GM12873 (cell line): ENCODE data around the gene LRRC4C.

ENCODE experiments used
- TF ChIP-seq, protein P1 (sequence below): IDR thresholded peaks from 2 replicates; pipeline ENCODE4 v1.5.1; 2012; ENCODE audit warnings: low read depth, mild to moderate bottlenecking, moderate library complexity, low read length, control low read depth; ENCODE audit not compliant: insufficient read depth; ENCODE audit errors: missing control alignments

The LRRC4C gene

DNA sequence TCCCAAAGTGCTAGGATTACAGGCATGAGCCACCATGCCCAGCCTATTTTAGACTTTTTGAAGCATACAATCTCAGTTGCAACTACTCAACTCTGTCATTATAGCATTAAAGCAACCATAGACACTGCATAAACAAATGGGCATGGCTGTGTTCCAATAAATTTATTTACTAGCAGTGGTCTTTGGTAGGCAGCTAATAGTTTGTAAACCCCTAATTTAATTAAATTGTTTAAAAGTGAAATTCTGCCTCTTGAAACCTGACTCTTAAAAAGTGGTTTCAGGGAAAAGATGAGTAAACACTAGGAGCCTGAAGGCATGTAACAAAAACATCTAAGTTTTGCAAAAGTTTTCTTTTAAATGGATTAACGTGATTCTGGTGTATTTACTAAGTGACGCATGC is 1364.5 kb downstream of the LRRC4C start:
- TF ChIP-seq, protein P1, sequence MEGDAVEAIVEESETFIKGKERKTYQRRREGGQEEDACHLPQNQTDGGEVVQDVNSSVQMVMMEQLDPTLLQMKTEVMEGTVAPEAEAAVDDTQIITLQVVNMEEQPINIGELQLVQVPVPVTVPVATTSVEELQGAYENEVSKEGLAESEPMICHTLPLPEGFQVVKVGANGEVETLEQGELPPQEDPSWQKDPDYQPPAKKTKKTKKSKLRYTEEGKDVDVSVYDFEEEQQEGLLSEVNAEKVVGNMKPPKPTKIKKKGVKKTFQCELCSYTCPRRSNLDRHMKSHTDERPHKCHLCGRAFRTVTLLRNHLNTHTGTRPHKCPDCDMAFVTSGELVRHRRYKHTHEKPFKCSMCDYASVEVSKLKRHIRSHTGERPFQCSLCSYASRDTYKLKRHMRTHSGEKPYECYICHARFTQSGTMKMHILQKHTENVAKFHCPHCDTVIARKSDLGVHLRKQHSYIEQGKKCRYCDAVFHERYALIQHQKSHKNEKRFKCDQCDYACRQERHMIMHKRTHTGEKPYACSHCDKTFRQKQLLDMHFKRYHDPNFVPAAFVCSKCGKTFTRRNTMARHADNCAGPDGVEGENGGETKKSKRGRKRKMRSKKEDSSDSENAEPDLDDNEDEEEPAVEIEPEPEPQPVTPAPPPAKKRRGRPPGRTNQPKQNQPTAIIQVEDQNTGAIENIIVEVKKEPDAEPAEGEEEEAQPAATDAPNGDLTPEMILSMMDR, result no peak

GRCh38 chr11:40080434-40080833 is 1379.0 kb downstream of the LRRC4C start:
- TF ChIP-seq, protein P1, result no peak
